H9 (cell line): ENCODE results near the gene LPCAT4. TPM values are rescaled to one million over a fixed set of nuclear protein-coding genes. Genes with fewer than 3 reads are reported as not detected.

Experiments
- DNase-seq: peaks from one replicate; pipeline ENCODE4 v3.0.0-alpha.2; 2017
- H2AFZ ChIP-seq: one replicate; pipeline ENCODE4 v1.6.1; 2013; ENCODE audit warnings: mild to moderate bottlenecking, low read length, control low read depth, moderate library complexity
- H2AK5ac ChIP-seq: 2 replicates; pipeline ENCODE4 v1.6.1; 2013; ENCODE audit warnings: low read length, control low read depth, mixed read lengths; ENCODE audit not compliant: insufficient read length
- H2BK120ac ChIP-seq: one replicate; pipeline ENCODE4 v1.6.1; 2013; ENCODE audit warnings: low read depth, mild to moderate bottlenecking, low read length, control low read depth, inconsistent platforms; ENCODE audit not compliant: poor library complexity, severe bottlenecking
- H2BK12ac ChIP-seq: 2 replicates; pipeline ENCODE4 v1.6.1; 2013; ENCODE audit warnings: low read length, control low read depth, mixed read lengths, low read depth; ENCODE audit not compliant: insufficient read length
- H2BK15ac ChIP-seq: 2 replicates; pipeline ENCODE4 v1.6.1; 2013; ENCODE audit warnings: low read depth, low read length, control low read depth
- H2BK20ac ChIP-seq: one replicate; pipeline ENCODE4 v1.6.1; 2013; ENCODE audit warnings: low read depth, mild to moderate bottlenecking, low read length, control low read depth, inconsistent platforms; ENCODE audit not compliant: poor library complexity, severe bottlenecking
- H2BK5ac ChIP-seq: 2 replicates; pipeline ENCODE4 v1.6.1; 2013; ENCODE audit warnings: low read length, control low read depth, mixed read lengths; ENCODE audit not compliant: insufficient read length
- H3K14ac ChIP-seq: 2 replicates; pipeline ENCODE4 v1.6.1; 2013; ENCODE audit warnings: low read length, control low read depth; ENCODE audit not compliant: insufficient read depth
- H3K18ac ChIP-seq: 2 replicates; pipeline ENCODE4 v1.6.1; 2013; ENCODE audit warnings: low read depth, mild to moderate bottlenecking, mixed read lengths, low read length, control low read depth; ENCODE audit not compliant: insufficient read length
- H3K23ac ChIP-seq: 2 replicates; pipeline ENCODE4 v1.6.1; 2013; ENCODE audit warnings: low read length, control low read depth, mixed read lengths, low read depth; ENCODE audit not compliant: insufficient read length
- H3K23me2 ChIP-seq: 2 replicates; pipeline ENCODE4 v1.6.1; 2013; ENCODE audit warnings: low read depth, mild to moderate bottlenecking, mixed read lengths, low read length, control low read depth; ENCODE audit not compliant: insufficient read length, poor library complexity, severe bottlenecking
- H3K27ac ChIP-seq: 2 replicates; pipeline ENCODE4 v1.5.1; 2013; ENCODE audit warnings: low read length, control low read depth, mixed read lengths, low read depth; ENCODE audit not compliant: insufficient read length
- H3K27me3 ChIP-seq: 2 replicates; pipeline ENCODE4 v1.6.1; 2013; ENCODE audit warnings: low read length, control low read depth, inconsistent platforms; ENCODE audit not compliant: insufficient read depth
- H3K4ac ChIP-seq: 2 replicates; pipeline ENCODE4 v1.6.1; 2013; ENCODE audit warnings: low read depth, mild to moderate bottlenecking, control low read depth, inconsistent platforms, low read length, moderate library complexity
- H3K4me1 ChIP-seq: 2 replicates; pipeline ENCODE4 v1.6.1; 2013; ENCODE audit warnings: low read length, control low read depth, inconsistent platforms; ENCODE audit not compliant: insufficient read depth
- H3K4me2 ChIP-seq: 2 replicates; pipeline ENCODE4 v1.6.1; 2013; ENCODE audit warnings: low read length, control low read depth, mixed read lengths; ENCODE audit not compliant: insufficient read length, insufficient read depth
- H3K56ac ChIP-seq: 2 replicates; pipeline ENCODE4 v1.6.1; 2013; ENCODE audit warnings: low read depth, mild to moderate bottlenecking, mixed read lengths, low read length, control low read depth; ENCODE audit not compliant: insufficient read length
- H3K79me1 ChIP-seq: 2 replicates; pipeline ENCODE4 v1.6.1; 2013; ENCODE audit warnings: low read depth, mild to moderate bottlenecking, moderate library complexity, low read length, control low read depth, inconsistent platforms; ENCODE audit not compliant: insufficient read depth, poor library complexity, severe bottlenecking
- H3K79me2 ChIP-seq: 2 replicates; pipeline ENCODE4 v1.6.1; 2013; ENCODE audit warnings: low read length, control low read depth, inconsistent platforms; ENCODE audit not compliant: insufficient read depth
- H3K9ac ChIP-seq: 2 replicates; pipeline ENCODE4 v1.6.1; 2013; ENCODE audit warnings: low read length, control low read depth, mixed read lengths; ENCODE audit not compliant: insufficient read length; ENCODE audit errors: extremely low read depth
- H3K9me3 ChIP-seq: one replicate; pipeline ENCODE4 v1.6.1; 2013; ENCODE audit warnings: low read depth, low read length, inconsistent platforms; ENCODE audit not compliant: control insufficient read depth
- H3T11ph ChIP-seq: one replicate; pipeline ENCODE4 v1.6.1; 2013; ENCODE audit warnings: mild to moderate bottlenecking, low read length, control low read depth, inconsistent platforms
- H4K20me1 ChIP-seq: one replicate; pipeline ENCODE4 v1.6.1; 2013; ENCODE audit not compliant: control insufficient read depth, insufficient read length, insufficient read depth
- H4K5ac ChIP-seq: 2 replicates; pipeline ENCODE4 v1.6.1; 2013; ENCODE audit warnings: low read depth, mild to moderate bottlenecking, mixed read lengths, low read length, control low read depth; ENCODE audit not compliant: insufficient read length
- H4K8ac ChIP-seq: replicated peaks from 2 replicates; pipeline ENCODE4 v1.6.1; 2013; ENCODE audit warnings: low read length, control low read depth, mixed read lengths, low read depth; ENCODE audit not compliant: insufficient read length
- H4K91ac ChIP-seq: 2 replicates; pipeline ENCODE4 v1.6.1; 2013; ENCODE audit warnings: low read depth, mild to moderate bottlenecking, moderate library complexity, mixed read lengths, low read length, control low read depth; ENCODE audit not compliant: insufficient read length
- H3K27ac Mint-ChIP-seq, 3 experiments: 2 replicates in 2 of 3; 3 replicates in 1 of 3; pipeline ENCODE4 v1.8.0; 2020 to 2021; ENCODE audit warnings: mixed read lengths in 3 of 3, mild to moderate bottlenecking in 1 of 3, moderate library complexity in 1 of 3
- H3K27me3 Mint-ChIP-seq: 2 replicates; pipeline ENCODE4 v1.8.0; 2021; ENCODE audit warnings: low read depth, mild to moderate bottlenecking, moderate library complexity, mixed read lengths
- H3K36me3 Mint-ChIP-seq, 3 experiments: 2 replicates in 2 of 3; 3 replicates in 1 of 3; pipeline ENCODE4 v1.8.0; 2020 to 2021; ENCODE audit warnings: low read depth in 3 of 3, mixed read lengths in 3 of 3; ENCODE audit not compliant: insufficient read depth in 1 of 3
- H3K4me1 Mint-ChIP-seq, 2 experiments: 2 replicates each; pipeline ENCODE4 v1.8.0; 2020; ENCODE audit warnings: mixed read lengths in 2 of 2
- H3K4me3 Mint-ChIP-seq, 2 experiments: 2 replicates in 1 of 2; 3 replicates in 1 of 2; pipeline ENCODE4 v1.8.0; 2020 to 2021; ENCODE audit warnings: mild to moderate bottlenecking in 2 of 2, mixed read lengths in 2 of 2, moderate library complexity in 1 of 2
- H3K9me3 Mint-ChIP-seq, 2 experiments: 2 replicates in 1 of 2; 3 replicates in 1 of 2; pipeline ENCODE4 v1.8.0; 2020; ENCODE audit warnings: mild to moderate bottlenecking in 2 of 2, mixed read lengths in 2 of 2, moderate library complexity in 1 of 2
- WGBS: extraction: QIAGEN DNeasy Blood & Tissue Kit; methylation state at CpG from one replicate; pipeline ENCODE4 v1.1.7; 2013; ENCODE audit warnings: missing lambda C conversion rate, low lambda C conversion rate, mixed read lengths; ENCODE audit not compliant: insufficient read length; ENCODE audit errors: extremely low coverage; 5-methylcytosine and 5-hydroxymethylcytosine counted together
- total RNA-seq: library from RNA; stranded (reverse); gene quantifications from 2 replicates; pipeline ENCODE4 v1.2.1, GENCODE V29; 2021
- TF ChIP-seq, protein P1 (sequence below): fragments of 200-600 bp; sonication (generic); conservative IDR thresholded peaks from 3 replicates; pipeline ENCODE4 v1.8.0; 2021; ENCODE audit warnings: antibody characterized with exemption, mild to moderate bottlenecking

LPCAT4 gene
- total RNA-seq, 1 experiment from 2014 or later = 71.1 TPM

DNA sequence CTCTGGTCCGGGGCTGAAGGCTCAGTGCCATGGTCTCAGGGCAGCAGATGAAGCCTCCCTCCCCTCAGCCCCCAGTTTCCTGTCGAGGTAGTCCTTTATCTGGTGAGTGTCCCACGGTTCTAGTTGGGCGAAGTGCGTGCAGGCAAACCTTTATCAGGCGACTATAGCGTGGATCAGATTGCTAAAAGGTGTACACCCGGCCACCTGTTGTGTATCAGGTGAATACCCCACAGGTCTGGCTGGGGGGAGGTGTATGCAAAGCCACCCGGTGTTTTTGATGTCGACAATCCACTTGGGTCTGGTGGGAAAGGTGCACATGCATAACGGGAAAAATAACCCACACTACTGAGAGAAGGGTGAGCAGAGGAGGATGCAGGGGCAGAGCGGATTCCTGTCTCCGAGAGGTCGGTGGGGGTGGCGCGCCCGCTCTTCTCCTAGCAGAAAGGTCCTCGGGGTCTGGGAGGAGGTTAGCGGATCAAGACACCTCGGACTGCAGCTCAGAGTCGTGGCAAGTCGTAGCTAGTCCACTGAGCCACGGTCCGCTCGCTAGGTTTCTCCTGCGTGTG, 29.9 kb downstream of the LPCAT4 start:
- Histone ChIP-seq H3K4me1 (peaks cover 2% of the 10 kb centered on the region; the same call in 1 of the 2 replicates), H3K9ac (peak overlapping the region; percentile 44), H2AK5ac (no peak overlapping the region), H3K27me3 (no peaks in the 10 kb centered on the region), H3K4me2 (peak overlapping the region; percentile 76), H3K9me3 (no peaks in the 10 kb centered on the region), H3K79me1 (peaks cover 3% of the 10 kb centered on the region), H4K91ac (no peak overlapping the region), H3K14ac (no peak overlapping the region), H4K20me1 (no peaks in the 10 kb centered on the region), H4K5ac (no peak overlapping the region), H4K8ac (no peak overlapping the region), H2BK5ac (no peak overlapping the region), H2BK20ac (no peak overlapping the region), H2BK120ac (no peak overlapping the region), H3K79me2 (peaks cover 5% of the 10 kb centered on the region; the same call in 1 of the 2 replicates), H2BK15ac (no peak overlapping the region), H3K23ac (no peak overlapping the region), H3K27ac (no peak overlapping the region), H3T11ph (no peak overlapping the region), H3K23me2 (peaks cover 7% of the 10 kb centered on the region), H3K4ac (no peak overlapping the region), H3K56ac (no peak overlapping the region), H2BK12ac (no peak overlapping the region), H3K18ac (no peak overlapping the region), H2AFZ (no peak overlapping the region)
- peaks cover 10 to 15% of the 10 kb centered on the region in 2 experiments for H3K4me1 Mint-ChIP-seq
- DNase-seq = no peak
- peak overlapping the region in 2 of 3 experiments; percentile 63 to 93; a peak in 2 of 7 replicates for H3K27ac Mint-ChIP-seq
- TF ChIP-seq, protein P1, sequence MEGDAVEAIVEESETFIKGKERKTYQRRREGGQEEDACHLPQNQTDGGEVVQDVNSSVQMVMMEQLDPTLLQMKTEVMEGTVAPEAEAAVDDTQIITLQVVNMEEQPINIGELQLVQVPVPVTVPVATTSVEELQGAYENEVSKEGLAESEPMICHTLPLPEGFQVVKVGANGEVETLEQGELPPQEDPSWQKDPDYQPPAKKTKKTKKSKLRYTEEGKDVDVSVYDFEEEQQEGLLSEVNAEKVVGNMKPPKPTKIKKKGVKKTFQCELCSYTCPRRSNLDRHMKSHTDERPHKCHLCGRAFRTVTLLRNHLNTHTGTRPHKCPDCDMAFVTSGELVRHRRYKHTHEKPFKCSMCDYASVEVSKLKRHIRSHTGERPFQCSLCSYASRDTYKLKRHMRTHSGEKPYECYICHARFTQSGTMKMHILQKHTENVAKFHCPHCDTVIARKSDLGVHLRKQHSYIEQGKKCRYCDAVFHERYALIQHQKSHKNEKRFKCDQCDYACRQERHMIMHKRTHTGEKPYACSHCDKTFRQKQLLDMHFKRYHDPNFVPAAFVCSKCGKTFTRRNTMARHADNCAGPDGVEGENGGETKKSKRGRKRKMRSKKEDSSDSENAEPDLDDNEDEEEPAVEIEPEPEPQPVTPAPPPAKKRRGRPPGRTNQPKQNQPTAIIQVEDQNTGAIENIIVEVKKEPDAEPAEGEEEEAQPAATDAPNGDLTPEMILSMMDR = no peak
- H3K36me3 Mint-ChIP-seq = peaks cover 22 to 24% (median 23%) of the 10 kb centered on the region in 3 experiments
- no peaks in the 10 kb centered on the region for H3K9me3 Mint-ChIP-seq
- peak overlapping the region; percentile 81 to 96 for H3K4me3 Mint-ChIP-seq
- no CpG with 5 or more reads among the region's 26 CpGs for WGBS
- peaks cover 5% of the 10 kb centered on the region; the same call in 1 of the 2 replicates for H3K27me3 Mint-ChIP-seq
